ENCODE data around the gene TKT.

Gene TKT

DNA sequence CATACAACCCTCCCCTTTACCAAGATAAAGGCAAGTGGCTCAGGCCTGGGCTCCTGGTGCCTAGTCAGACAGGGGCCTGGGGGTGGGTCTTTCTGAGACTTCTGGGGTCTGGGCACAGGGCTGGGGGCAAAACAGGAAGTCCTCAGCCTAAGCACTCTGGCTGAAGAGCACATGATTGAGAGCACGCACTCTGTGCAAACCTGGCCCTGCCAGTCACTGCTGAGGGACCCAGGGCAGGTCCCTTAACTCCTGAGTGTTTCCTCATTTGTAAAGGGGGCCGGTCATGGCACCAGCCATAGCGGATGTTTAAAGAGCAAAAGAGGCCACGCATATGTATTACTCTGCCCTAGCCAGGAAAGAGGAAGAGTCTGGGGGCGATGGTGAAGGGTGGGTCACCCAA, 16.0 kb downstream of the TKT start:
- no peak for DNase-seq (ENCODE audit: low read depth)

- no peak for DNase-seq (ENCODE audit: low read depth)
Observed at GRCh38 chr3:53238886-53239285, 16.9 kb downstream of the TKT start.

DNA sequence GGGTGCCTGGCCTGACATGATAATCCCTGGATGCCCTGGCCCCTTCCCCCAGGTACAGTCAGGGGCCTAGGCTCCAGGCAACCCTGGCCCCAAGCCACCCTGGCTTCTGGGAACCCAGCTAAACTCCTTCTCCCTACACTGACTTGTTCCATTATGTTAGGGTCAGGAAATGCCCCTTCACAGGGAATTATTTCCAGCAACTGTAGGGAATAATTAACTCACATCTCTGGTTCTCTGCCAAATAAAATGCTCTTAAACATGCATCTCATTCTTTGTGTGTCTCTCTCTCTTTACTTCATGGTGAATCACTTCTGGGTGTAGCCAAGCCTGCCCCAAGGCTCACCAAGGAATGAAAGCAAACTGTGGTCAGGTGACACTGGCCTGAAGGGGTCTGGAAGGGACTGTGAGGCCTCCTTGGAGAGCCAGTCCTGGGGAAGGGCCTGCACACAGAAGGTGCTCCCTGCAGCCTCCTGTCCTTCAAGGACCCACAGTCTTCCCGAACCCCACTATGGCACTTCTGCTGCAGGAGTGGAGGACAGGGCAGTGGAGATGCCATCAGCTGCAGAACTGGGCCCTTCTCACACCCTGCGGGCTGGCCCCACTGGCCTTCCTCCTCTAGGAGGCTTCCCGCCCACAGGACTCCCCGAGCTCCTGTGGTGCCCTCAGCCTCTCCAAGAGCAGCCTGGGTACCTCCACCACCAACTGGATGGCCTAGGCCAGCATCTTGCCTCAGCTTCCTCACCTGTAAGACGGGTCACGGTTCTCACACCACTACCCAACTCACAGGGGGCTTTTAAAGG, 17.6 kb downstream of the TKT start:
- DNase-seq (ENCODE audit: low read depth), result no peak

DNA sequence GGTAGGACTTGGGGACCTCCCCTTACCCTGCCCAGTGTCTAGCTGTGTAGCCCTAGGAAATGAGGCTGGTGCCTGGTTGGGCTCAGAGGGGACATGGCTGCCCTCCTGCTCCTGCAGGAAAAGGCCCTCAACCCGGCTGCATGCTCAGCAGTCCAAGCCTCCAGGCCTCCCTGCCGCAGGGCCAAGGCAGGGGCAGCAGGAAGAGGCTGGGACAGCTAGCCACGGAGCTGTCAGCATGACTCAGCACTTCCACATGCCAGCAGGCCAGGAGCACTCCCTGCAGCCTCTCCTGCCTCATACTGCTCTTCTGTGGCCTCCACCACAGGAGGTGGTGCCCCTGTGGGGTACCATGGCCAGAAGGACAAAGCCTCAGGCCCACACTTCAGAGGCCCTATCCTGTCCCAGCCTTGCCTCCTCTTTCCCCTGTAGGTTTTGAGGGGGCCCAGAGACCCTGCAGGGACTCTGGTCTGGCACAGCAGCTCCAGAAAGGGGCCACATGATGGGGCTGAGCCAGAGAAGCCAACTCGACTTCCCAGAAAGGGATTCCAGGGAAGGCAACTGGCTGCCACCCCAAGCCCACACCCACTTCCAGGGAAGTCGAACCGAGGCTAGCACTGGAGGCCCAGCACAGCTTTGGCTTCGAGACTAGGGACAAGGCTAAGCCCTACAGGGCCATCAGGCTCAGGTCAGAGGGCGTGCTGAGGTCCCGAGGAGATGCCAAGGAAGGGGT, 19.5 kb downstream of the TKT start:
- no peak for DNase-seq (ENCODE audit: low read depth)

DNA sequence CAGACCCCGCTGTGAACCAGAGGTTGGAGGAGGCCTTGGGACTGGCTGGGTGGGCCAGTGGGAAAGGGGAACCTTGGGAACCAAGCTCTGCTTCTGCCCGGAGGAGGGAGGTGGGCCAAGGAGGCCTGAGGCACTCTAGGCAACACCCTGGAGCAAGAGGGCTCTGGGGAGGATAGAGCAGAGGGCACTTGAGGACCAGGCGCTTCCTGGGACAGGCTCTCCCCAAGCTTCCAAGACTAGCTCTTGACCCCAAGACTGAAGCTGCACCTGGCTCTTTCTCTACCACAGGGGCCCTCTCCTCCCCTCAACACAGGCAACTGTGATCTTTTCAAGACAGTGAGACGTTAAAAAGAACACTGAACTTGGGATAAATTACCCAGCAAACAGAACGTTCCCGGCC, 20.3 kb downstream of the TKT start:
- no peak for DNase-seq (ENCODE audit: low read depth)

GRCh38 chr3:53234841-53235232, 21.0 kb downstream of the TKT start:
- no peak for DNase-seq (ENCODE audit: low read depth)

DNA sequence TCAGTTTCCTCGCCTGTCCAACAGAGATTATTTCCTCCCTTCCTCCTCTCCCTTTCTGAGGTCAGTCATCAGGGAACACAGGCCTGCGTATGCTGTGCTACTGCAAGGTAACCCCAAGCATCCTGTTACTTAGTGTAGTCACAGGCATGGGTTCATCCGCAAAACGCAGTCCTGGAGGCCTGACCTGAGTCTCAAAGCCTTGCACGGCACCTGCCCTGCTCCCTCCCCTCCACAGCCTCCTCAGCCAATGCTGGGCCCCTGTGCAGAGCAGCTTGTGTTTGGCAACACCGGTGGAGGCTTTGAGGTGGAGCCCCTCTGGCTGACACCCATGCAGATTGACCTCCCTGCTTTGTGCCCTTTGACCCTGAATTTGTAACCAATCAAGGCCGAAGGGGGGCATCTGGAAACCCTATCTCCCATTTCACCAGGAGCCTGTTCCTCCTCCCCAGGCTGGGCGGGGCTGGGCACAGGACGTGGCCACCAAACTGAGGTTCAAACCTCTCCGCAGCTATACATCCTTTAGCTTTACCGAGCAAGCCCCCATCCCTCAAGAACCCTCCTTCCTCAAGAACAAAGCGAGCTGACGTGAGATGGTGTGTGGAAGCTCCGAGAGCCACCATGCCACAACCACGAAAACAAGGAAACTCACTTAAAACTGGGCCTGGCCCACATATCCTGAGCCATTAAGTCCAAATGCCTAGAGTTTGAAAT, 21.5 kb downstream of the TKT start:
- DNase-seq (ENCODE audit: low read depth), result no peak

- no peak for DNase-seq (ENCODE audit: low read depth)
Observed at GRCh38 chr3:53232641-53233377, 23.0 kb downstream of the TKT start.

- no peak for DNase-seq (ENCODE audit: low read depth)
Observed at GRCh38 chr3:53231532-53232511, 24.0 kb downstream of the TKT start.

- DNase-seq (ENCODE audit: low read depth), result no peak
Observed at GRCh38 chr3:53230789-53231188, 25.0 kb downstream of the TKT start.

- DNase-seq (ENCODE audit: low read depth), result no peak
Observed at GRCh38 chr3:53230041-53230621, 25.7 kb downstream of the TKT start.

GRCh38 chr3:53229606-53230005, 26.2 kb downstream of the TKT start:
- DNase-seq (ENCODE audit: low read depth), result no peak

GRCh38 chr3:53229171-53229570, 26.7 kb downstream of the TKT start:
- DNase-seq (ENCODE audit: low read depth), result no peak

GRCh38 chr3:53227993-53228885, 27.6 kb downstream of the TKT start:
- DNase-seq (ENCODE audit: low read depth), result no peak

- DNase-seq (ENCODE audit: low read depth), result no peak
Observed at GRCh38 chr3:53226841-53227407, 28.9 kb downstream of the TKT start.

DNA sequence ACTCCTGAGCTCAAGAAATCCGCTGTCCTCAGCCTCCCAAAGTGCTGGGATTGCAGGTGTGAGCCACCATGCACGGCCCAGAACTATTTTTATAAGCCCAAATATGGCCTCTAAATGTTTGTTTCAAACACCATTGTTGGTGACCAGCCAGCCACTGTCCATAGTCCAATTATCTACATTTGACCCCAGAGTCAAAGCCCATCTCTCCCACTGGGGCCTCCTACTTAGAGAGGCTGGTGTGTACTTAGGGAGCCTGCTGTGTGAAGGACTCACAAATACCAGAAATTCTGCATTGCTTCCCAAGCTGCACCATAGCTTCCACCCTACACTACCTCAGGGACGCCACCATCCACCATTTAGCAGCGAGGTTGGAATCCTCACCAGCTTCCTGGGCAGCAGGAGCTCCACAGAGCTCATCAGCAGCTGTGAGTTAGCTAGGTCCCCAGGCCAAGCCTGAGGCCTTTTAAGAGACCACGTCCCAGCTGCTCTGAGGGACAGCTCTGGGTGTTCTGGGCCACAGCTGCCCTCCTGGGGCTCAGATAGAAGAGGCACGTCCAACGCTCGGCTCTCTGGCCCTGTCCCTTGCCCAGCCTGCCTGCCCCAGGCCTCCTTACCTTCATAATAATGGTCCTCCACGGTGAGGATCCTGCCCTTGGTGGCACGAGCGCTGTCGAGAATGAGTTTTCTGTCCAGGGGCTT, 29.5 kb downstream of the TKT start:
- DNase-seq (ENCODE audit: low read depth), result no peak

GRCh38 chr3:53225651-53226050, 30.2 kb downstream of the TKT start:
- no peak for DNase-seq (ENCODE audit: low read depth)

GRCh38 chr3:53225181-53225580, 30.6 kb downstream of the TKT start:
- no peak for DNase-seq (ENCODE audit: low read depth)

DNA sequence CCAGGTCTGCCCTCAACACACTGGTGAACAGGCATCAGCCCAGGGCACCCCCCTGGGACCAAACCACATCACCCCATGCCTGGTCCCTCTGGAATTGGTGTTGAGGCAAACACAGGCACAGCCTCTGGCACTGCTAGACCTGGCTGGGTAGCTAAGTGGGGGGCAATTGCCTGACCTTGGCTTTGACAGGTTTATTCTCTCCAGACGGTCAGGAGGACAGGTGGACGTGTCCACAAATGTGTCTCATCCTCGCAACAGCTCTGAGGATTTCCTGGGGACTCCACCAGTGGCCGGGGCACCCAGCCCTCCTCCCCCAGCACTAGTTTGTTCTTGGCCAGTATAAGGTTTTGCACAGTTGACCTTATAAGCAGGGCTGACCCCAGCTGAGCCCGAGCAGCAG, 31.3 kb downstream of the TKT start:
- DNase-seq (ENCODE audit: low read depth), result no peak

All from activated T-cell treated with anti-CD3 and anti-CD28 coated beads for 24 hours (primary cell).